Mucosa of descending colon (tissue), 3 donors: ENCODE data around the gene RAD52. TPM values are rescaled to one million over a fixed set of nuclear protein-coding genes. Genes with fewer than 3 reads are reported as not detected.

Source experiments
- ATAC-seq: fragments of 200-7000 bp; cut with Tn5 transposase; one replicate; pipeline ENCODE4 v1.9.1; 2020; ENCODE audit warnings: mild to moderate bottlenecking, moderate library complexity
- DNase-seq, 3 donors: peaks; one replicate each; pipeline ENCODE4 v3.0.0-alpha.2; 2020
- H3K36me3 ChIP-seq: fragments of 200-600 bp; one replicate; pipeline ENCODE4 v1.8.0; 2021; ENCODE audit warnings: low read depth, mild to moderate bottlenecking
- H3K4me1 ChIP-seq: fragments of 200-600 bp; one replicate; pipeline ENCODE4 v1.8.0; 2021; ENCODE audit warnings: low read depth, mild to moderate bottlenecking
- H3K4me3 ChIP-seq: fragments of 200-600 bp; one replicate; pipeline ENCODE4 v1.8.0; 2021; ENCODE audit warnings: mild to moderate bottlenecking
- H3K9me3 ChIP-seq: fragments of 200-600 bp; one replicate; pipeline ENCODE4 v1.8.0; 2021; ENCODE audit warnings: mild to moderate bottlenecking
- intact Hi-C, 2 donors: fragments of 100-400 bp; cut with DNase I in 1 of 2; cut with micrococcal nuclease in 1 of 2; formaldehyde crosslinking; loops; one replicate each; pipeline versions ENCODE4 v1.11.0 to v1.11.1; 2022; cut with DNase I, micrococcal nuclease
- total RNA-seq, 3 donors: library from RNA; stranded (reverse); fragmentation: NEBNext Ultra II Directional in 2 of 3; extraction: Animal tissue kit (Norgen Biotek cat#: 25700) in 2 of 3; gene quantifications; one replicate each; pipeline versions ENCODE4 v1.2.1 to v1.2.4, GENCODE V29; 2021 to 2023
- TF ChIP-seq, protein P1 (sequence below): fragments of 200-600 bp; IDR thresholded peaks from one replicate; pipeline ENCODE4 v1.8.0; 2022; ENCODE audit warnings: antibody characterized with exemption, mild to moderate bottlenecking
- donor health status: DM: no; HTN: no; CAD: no; lungs with moderate emphysema.
- donor health status: DM: no; HTN: no; CAD: no.
- donor health status: DM: no; HTN: yes; CAD: no.

The RAD52 gene
- total RNA-seq, 3 donors from 2014 or later = 16.3 to 32.0 (median 28.9) TPM

DNA sequence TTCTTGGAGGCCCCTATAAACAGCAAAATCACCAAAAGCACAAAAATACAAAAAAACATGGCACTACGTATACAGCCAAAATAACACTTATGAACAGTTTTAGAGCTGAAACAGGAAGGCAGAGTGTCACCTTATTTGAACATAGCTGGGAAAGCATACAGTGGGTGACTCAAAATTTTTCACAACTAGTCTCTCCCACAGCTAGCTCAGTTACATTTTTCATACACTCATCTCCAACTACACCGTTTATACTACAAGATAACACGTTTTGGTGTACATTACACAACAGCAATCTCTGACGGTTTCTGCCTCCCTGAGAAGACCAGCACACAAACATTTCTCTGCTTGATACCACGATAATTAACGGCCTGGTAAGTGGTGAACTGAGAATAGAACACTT is 2.9 kb downstream of the RAD52 start:
- ATAC-seq = no peak
- H3K4me1 ChIP-seq = peaks cover 24% of the 10 kb centered on the region
- intact Hi-C loops = loop anchor here in 1 of 2 donors (10.0 kb wide), 1 partner anchor 372 kb away; no protein-coding TSS in a partner anchor
- DNase-seq = no peak
- no peak overlapping the region for H3K4me3 ChIP-seq
- H3K9me3 ChIP-seq = no peaks in the 10 kb centered on the region
- H3K36me3 ChIP-seq = peaks cover 3% of the 10 kb centered on the region
- TF ChIP-seq, protein P1, sequence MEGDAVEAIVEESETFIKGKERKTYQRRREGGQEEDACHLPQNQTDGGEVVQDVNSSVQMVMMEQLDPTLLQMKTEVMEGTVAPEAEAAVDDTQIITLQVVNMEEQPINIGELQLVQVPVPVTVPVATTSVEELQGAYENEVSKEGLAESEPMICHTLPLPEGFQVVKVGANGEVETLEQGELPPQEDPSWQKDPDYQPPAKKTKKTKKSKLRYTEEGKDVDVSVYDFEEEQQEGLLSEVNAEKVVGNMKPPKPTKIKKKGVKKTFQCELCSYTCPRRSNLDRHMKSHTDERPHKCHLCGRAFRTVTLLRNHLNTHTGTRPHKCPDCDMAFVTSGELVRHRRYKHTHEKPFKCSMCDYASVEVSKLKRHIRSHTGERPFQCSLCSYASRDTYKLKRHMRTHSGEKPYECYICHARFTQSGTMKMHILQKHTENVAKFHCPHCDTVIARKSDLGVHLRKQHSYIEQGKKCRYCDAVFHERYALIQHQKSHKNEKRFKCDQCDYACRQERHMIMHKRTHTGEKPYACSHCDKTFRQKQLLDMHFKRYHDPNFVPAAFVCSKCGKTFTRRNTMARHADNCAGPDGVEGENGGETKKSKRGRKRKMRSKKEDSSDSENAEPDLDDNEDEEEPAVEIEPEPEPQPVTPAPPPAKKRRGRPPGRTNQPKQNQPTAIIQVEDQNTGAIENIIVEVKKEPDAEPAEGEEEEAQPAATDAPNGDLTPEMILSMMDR = no peak

DNA sequence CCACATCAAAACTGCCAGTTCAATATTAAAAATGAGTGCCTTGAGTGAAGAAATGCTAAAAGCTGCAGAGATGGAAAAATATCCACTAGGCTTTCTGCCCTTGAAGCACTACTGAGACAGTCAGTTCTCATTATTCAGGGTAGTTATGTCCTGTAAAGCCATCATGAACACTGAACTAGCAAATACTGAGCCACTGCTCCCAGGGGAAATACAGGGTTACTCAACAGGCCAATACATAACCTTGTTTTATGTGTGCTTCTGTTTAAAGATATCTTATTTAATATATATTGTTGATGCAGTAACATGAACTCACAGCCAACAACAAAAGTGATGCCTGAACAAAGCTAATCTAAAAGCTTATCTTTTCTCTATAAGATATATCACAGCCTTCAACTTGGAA is 3.3 kb downstream of the RAD52 start:
- H3K4me1 ChIP-seq = peaks cover 21% of the 10 kb centered on the region
- intact Hi-C loops = loop anchor here in 1 of 2 donors (10.0 kb wide), 1 partner anchor 371 kb away; no protein-coding TSS in a partner anchor
- peaks cover 3% of the 10 kb centered on the region for H3K36me3 ChIP-seq
- no peaks in the 10 kb centered on the region for H3K9me3 ChIP-seq
- no peak overlapping the region for H3K4me3 ChIP-seq
- ATAC-seq (no peak), DNase-seq (no peak)
- TF ChIP-seq, protein P1 = no peak

DNA sequence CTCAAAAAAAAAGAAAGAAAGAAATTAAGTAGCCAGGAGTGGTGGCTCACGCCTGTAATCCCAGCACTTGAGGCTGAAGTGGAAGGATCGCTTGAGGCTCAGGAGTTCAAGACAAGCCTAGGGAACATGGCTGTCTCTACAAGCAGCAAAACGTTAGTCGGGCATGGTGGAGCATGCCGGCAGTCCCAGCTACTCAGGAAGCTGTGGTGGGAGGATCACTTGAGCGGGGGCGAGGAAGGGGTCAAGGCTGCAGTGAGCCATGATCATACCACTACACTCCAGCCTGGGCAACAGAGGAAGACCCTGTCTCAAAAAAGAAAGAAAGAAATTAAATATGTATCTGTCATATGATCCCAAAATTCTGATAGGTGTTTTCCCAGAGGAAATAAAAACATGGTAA is 5.3 kb downstream of the RAD52 start:
- Histone ChIP-seq H3K36me3 (no peaks in the 10 kb centered on the region), H3K4me1 (peaks cover 11% of the 10 kb centered on the region), H3K9me3 (no peaks in the 10 kb centered on the region), H3K4me3 (no peak overlapping the region)
- TF ChIP-seq, protein P1 = no peak
- DNase-seq (no peak), ATAC-seq (no peak)
- intact Hi-C loops = loop anchor here in 1 of 2 donors (10.0 kb wide), 1 partner anchor 369 kb away; no protein-coding TSS in a partner anchor

DNA sequence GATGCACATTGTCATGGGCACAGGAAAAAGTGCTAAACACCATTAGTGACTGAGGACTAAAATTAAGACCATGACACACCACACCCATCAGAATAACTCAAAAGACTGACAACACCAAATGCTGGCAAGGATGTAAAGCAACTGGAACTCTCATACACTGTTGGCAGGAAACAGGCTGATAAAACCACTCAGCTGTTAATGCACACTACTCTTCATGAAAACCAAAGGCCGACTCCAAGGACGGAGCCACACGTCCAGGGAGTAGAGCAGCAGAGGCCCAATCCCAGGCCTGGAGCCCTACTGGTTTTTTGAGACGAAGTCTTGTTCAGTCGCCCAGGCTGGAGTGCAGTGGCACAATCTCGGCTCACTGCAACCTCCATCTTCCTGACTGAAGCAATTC is 6.4 kb downstream of the RAD52 start:
- DNase-seq (no peak), ATAC-seq (no peak)
- H3K9me3 ChIP-seq = no peaks in the 10 kb centered on the region
- no peaks in the 10 kb centered on the region for H3K36me3 ChIP-seq
- TF ChIP-seq, protein P1 = no peak
- H3K4me1 ChIP-seq = peaks cover 4% of the 10 kb centered on the region
- intact Hi-C loops = loop anchor here in 1 of 2 donors (10.0 kb wide), 1 partner anchor 368 kb away; no protein-coding TSS in a partner anchor
- no peak overlapping the region for H3K4me3 ChIP-seq

DNA sequence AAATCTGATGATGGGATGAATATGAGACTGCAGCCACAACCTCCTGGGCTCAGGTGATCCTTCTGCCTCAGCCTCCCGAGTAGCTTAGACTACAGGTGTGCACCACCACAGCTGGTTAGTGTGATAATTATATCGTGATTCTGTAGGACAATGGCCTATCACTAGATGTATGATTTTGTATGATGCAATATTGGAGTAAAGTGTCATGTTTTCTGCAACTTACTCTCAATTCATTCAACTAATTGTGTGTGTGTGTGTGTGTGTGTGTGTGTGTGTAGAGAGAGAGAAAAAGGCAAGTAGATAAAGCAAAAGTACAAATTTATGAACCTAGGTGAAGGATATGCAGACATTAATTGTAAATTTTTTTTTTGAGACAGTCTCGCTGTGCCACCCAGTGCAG is 10.7 kb downstream of the RAD52 start:
- H3K36me3 ChIP-seq = no peaks in the 10 kb centered on the region
- no peak for DNase-seq
- H3K4me3 ChIP-seq = no peak overlapping the region
- TF ChIP-seq, protein P1 = no peak
- intact Hi-C loops = no loop called here
- no peak for ATAC-seq
- peaks cover 2% of the 10 kb centered on the region for H3K4me1 ChIP-seq
- no peaks in the 10 kb centered on the region for H3K9me3 ChIP-seq
